Astrocyte (in vitro differentiated cells and primary cell): Measurements from ENCODE around the gene FER1L5. TPM values are rescaled to one million over a fixed set of nuclear protein-coding genes. Genes with fewer than 3 reads are reported as not detected.

Experiments
- DNase-seq: peaks from one replicate; pipeline ENCODE4 v3.0.0-alpha.2; 2010; ENCODE audit warnings: low read depth
- FAIRE-seq: peaks from 2 replicates; lab custom pipeline; 2011; peaks lifted over from hg19 to GRCh38; lab: Jason Lieb, UNC
- H2AFZ ChIP-seq: 2 replicates; pipeline ENCODE4 v1.6.0; 2012; ENCODE audit warnings: low read depth, low read length, inconsistent platforms
- H3K27ac ChIP-seq: 2 replicates; pipeline ENCODE4 v1.5.1; 2011; ENCODE audit warnings: low read depth, low read length, inconsistent platforms
- H3K27me3 ChIP-seq: 2 replicates; pipeline ENCODE4 v1.6.0; 2011; ENCODE audit warnings: low read length, inconsistent platforms; ENCODE audit not compliant: insufficient read depth
- H3K36me3 ChIP-seq: 2 replicates; pipeline ENCODE4 v1.5.1; 2011; ENCODE audit warnings: low read length, inconsistent platforms; ENCODE audit not compliant: insufficient read depth
- H3K4me1 ChIP-seq: 2 replicates; pipeline ENCODE4 v1.5.1; 2011; ENCODE audit warnings: low read length, inconsistent platforms; ENCODE audit not compliant: insufficient read depth
- H3K4me2 ChIP-seq: 2 replicates; pipeline ENCODE4 v1.6.0; 2012; ENCODE audit warnings: low read length, inconsistent platforms
- H3K4me3 ChIP-seq: 2 replicates; pipeline ENCODE4 v1.5.1; 2011; ENCODE audit warnings: low read depth, mild to moderate bottlenecking, low read length, inconsistent platforms; ENCODE audit not compliant: insufficient read depth
- H3K79me2 ChIP-seq: 2 replicates; pipeline ENCODE4 v1.6.0; 2012; ENCODE audit warnings: mild to moderate bottlenecking, low read length, inconsistent platforms; ENCODE audit not compliant: insufficient read depth
- H3K9ac ChIP-seq: 2 replicates; pipeline ENCODE4 v1.6.0; 2012; ENCODE audit warnings: mild to moderate bottlenecking, low read length, inconsistent platforms
- H3K9me3 ChIP-seq: 2 replicates; pipeline ENCODE4 v1.5.1; 2012; ENCODE audit warnings: low read depth, mild to moderate bottlenecking, low read length, inconsistent platforms; ENCODE audit not compliant: insufficient read depth
- H4K20me1 ChIP-seq: 2 replicates; pipeline ENCODE4 v1.6.0; 2012; ENCODE audit warnings: low read length, inconsistent platforms; ENCODE audit not compliant: insufficient read depth
- H3K27ac Mint-ChIP-seq: one replicate; pipeline ENCODE4 v1.8.0; 2021; ENCODE audit warnings: mild to moderate bottlenecking, mixed read lengths; ENCODE audit not compliant: unreplicated experiment
- H3K27me3 Mint-ChIP-seq: one replicate; pipeline ENCODE4 v1.8.0; 2021; ENCODE audit warnings: low read depth, mixed read lengths; ENCODE audit not compliant: unreplicated experiment
- H3K36me3 Mint-ChIP-seq: one replicate; pipeline ENCODE4 v1.8.0; 2021; ENCODE audit warnings: low read depth, mixed read lengths; ENCODE audit not compliant: unreplicated experiment
- H3K4me1 Mint-ChIP-seq: one replicate; pipeline ENCODE4 v1.8.0; 2021; ENCODE audit warnings: low read depth, mixed read lengths; ENCODE audit not compliant: unreplicated experiment
- H3K4me3 Mint-ChIP-seq: one replicate; pipeline ENCODE4 v1.8.0; 2021; ENCODE audit warnings: mild to moderate bottlenecking, moderate library complexity, mixed read lengths; ENCODE audit not compliant: unreplicated experiment
- H3K9me3 Mint-ChIP-seq: one replicate; pipeline ENCODE4 v1.8.0; 2021; ENCODE audit warnings: mild to moderate bottlenecking, mixed read lengths; ENCODE audit not compliant: unreplicated experiment
- EZH2 ChIP-seq: IDR thresholded peaks from 2 replicates; pipeline ENCODE4 v1.6.1; 2012; ENCODE audit warnings: mild to moderate bottlenecking, low read length, inconsistent platforms; ENCODE audit not compliant: insufficient read depth
- total RNA-seq: library from RNA; stranded (reverse); gene quantifications from 2 replicates; pipeline ENCODE4 v1.2.1, GENCODE V29; 2021
- TF ChIP-seq, protein P1 (sequence below): IDR thresholded peaks from 2 replicates; pipeline ENCODE4 v1.5.1; 2011; ENCODE audit warnings: low read depth, mild to moderate bottlenecking, inconsistent platforms, low read length, moderate library complexity; ENCODE audit not compliant: insufficient read depth

Gene FER1L5
- total RNA-seq, 1 donor from 2014 or later = 0.16 TPM

DNA sequence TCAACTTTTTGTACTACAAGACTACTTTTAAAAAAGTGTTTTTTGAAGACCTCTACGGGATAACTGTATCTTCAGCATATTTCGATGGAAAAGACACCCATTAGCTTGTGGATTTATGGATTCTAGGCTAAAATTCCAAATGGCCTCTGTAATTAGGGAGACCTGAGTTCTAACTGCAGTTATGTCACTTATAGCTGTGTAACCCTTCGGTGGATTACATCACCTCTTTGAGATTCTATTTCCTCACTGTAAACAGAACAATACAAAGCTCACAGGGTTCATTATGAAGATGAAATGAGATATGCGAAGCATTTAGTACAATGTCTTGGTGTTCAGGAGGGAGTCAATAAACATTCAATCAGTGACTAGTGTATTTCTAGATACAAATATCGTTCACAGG, 73.1 kb downstream of the FER1L5 start:
- Histone ChIP-seq H4K20me1 (no peaks in the 10 kb centered on the region), H3K9ac (no peak overlapping the region), H3K27ac (no peak overlapping the region), H3K79me2 (no peaks in the 10 kb centered on the region), H3K9me3 (no peaks in the 10 kb centered on the region), H3K4me2 (no peak overlapping the region), H3K4me3 (no peak overlapping the region), H3K27me3 (no peaks in the 10 kb centered on the region), H3K36me3 (peaks cover 5% of the 10 kb centered on the region), H2AFZ (no peak overlapping the region), H3K4me1 (no peaks in the 10 kb centered on the region)
- Mint-ChIP-seq H3K4me1 (peaks cover 17% of the 10 kb centered on the region), H3K36me3 (peaks cover 21% of the 10 kb centered on the region), H3K4me3 (no peak overlapping the region), H3K9me3 (no peaks in the 10 kb centered on the region), H3K27me3 (no peaks in the 10 kb centered on the region), H3K27ac (peak overlapping the region; percentile 6)
- FAIRE-seq (no peak), DNase-seq (no peak)
- TF ChIP-seq EZH2 = no peak
- TF ChIP-seq, protein P1, sequence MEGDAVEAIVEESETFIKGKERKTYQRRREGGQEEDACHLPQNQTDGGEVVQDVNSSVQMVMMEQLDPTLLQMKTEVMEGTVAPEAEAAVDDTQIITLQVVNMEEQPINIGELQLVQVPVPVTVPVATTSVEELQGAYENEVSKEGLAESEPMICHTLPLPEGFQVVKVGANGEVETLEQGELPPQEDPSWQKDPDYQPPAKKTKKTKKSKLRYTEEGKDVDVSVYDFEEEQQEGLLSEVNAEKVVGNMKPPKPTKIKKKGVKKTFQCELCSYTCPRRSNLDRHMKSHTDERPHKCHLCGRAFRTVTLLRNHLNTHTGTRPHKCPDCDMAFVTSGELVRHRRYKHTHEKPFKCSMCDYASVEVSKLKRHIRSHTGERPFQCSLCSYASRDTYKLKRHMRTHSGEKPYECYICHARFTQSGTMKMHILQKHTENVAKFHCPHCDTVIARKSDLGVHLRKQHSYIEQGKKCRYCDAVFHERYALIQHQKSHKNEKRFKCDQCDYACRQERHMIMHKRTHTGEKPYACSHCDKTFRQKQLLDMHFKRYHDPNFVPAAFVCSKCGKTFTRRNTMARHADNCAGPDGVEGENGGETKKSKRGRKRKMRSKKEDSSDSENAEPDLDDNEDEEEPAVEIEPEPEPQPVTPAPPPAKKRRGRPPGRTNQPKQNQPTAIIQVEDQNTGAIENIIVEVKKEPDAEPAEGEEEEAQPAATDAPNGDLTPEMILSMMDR = no peak

DNA sequence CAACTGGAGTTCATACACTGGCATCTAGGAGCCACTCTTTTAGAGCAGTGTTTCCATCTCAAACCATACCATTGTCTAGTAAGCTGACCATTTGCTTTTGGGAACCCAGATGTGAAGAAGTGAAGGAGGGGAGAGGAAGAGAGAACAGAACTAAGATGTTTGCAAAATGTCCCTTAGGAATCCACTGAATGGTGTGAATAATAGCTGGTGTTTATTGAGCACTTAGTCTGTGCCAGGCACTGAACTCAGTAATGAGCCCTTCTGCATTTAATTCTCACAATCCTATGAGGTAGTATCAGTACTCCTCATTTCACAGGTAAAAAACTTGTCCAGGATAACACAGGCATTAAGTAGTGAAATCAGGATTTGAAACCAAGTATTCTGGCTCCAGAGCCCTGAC, 73.8 kb downstream of the FER1L5 start:
- Histone ChIP-seq H3K9ac (no peak overlapping the region), H3K4me2 (no peak overlapping the region), H3K79me2 (no peaks in the 10 kb centered on the region), H3K4me1 (no peaks in the 10 kb centered on the region), H2AFZ (no peak overlapping the region), H3K27me3 (no peaks in the 10 kb centered on the region), H4K20me1 (no peaks in the 10 kb centered on the region), H3K4me3 (no peak overlapping the region), H3K36me3 (no peaks in the 10 kb centered on the region), H3K27ac (no peak overlapping the region), H3K9me3 (no peaks in the 10 kb centered on the region)
- H3K9me3 Mint-ChIP-seq = no peaks in the 10 kb centered on the region
- DNase-seq = no peak
- H3K36me3 Mint-ChIP-seq = peaks cover 16% of the 10 kb centered on the region
- H3K27ac Mint-ChIP-seq = no peak overlapping the region
- no peaks in the 10 kb centered on the region for H3K27me3 Mint-ChIP-seq
- no peak overlapping the region for H3K4me3 Mint-ChIP-seq
- peaks cover 10% of the 10 kb centered on the region for H3K4me1 Mint-ChIP-seq
- TF ChIP-seq EZH2 = no peak
- TF ChIP-seq, protein P1 = no peak
- no peak for FAIRE-seq

- peaks cover 4% of the 10 kb centered on the region for H3K4me1 Mint-ChIP-seq
- Histone ChIP-seq H3K9me3 (no peaks in the 10 kb centered on the region), H3K4me2 (no peak overlapping the region), H3K36me3 (peaks cover 13% of the 10 kb centered on the region), H2AFZ (no peak overlapping the region), H4K20me1 (no peaks in the 10 kb centered on the region), H3K9ac (no peak overlapping the region), H3K4me1 (no peaks in the 10 kb centered on the region), H3K4me3 (no peak overlapping the region), H3K27ac (no peak overlapping the region), H3K79me2 (no peaks in the 10 kb centered on the region), H3K27me3 (no peaks in the 10 kb centered on the region)
- no peaks in the 10 kb centered on the region for H3K27me3 Mint-ChIP-seq
- no peak for DNase-seq
- H3K27ac Mint-ChIP-seq = no peak overlapping the region
- TF ChIP-seq, protein P1 = no peak
- no peak for TF ChIP-seq EZH2
- H3K9me3 Mint-ChIP-seq = no peaks in the 10 kb centered on the region
- peaks cover 19% of the 10 kb centered on the region for H3K36me3 Mint-ChIP-seq
- no peak for FAIRE-seq
- H3K4me3 Mint-ChIP-seq = no peak overlapping the region
Observed at GRCh38 chr2:96726131-96726530, 83.6 kb downstream of the FER1L5 start.
